Measurements from ENCODE around the gene POLN. TPM values are rescaled to one million over a fixed set of nuclear protein-coding genes. Genes with fewer than 3 reads are reported as not detected.

The POLN gene
- total and polyA plus RNA-seq, 3 experiments from 2014 or later = 0.55 to 1.6 (median 1.5) TPM

GRCh38 chr4:2085496-2085901, 156.4 kb downstream of the POLN start:
- peak in 1 of 5 donors; percentile 40 for DNase-seq
- H3K4me1 Mint-ChIP-seq = no peaks in the 10 kb centered on the region
- no peak overlapping the region for H3K4me3 ChIP-seq (ENCODE audit: low read length)
- CTCF ChIA-PET = no interaction called here
- POLR2A ChIA-PET = no interaction called here
- H3K4me3 Mint-ChIP-seq = no peak overlapping the region
- peaks cover 0 to 4% (median 1%) of the 10 kb centered on the region in 3 donors for H3K36me3 Mint-ChIP-seq
- no peak overlapping the region for H3K27ac ChIP-seq (ENCODE audit: low read depth, low read length)
- no peaks in the 10 kb centered on the region for H3K9me3 ChIP-seq (ENCODE audit: low read length)
- H3K27ac Mint-ChIP-seq = no peak overlapping the region
- H3K27me3 ChIP-seq (ENCODE audit: insufficient read depth, low read length, poor library complexity, severe bottlenecking) = no peaks in the 10 kb centered on the region
- H3K36me3 ChIP-seq (ENCODE audit: insufficient read depth, low read length) = no peaks in the 10 kb centered on the region
- peaks cover 0 to 6% (median 2%) of the 10 kb centered on the region in 5 donors for H3K9me3 Mint-ChIP-seq
- H3K4me1 ChIP-seq (ENCODE audit: insufficient read depth, low read length) = no peaks in the 10 kb centered on the region
- peaks cover 6 to 14% of the 10 kb centered on the region in 2 donors for H3K27me3 Mint-ChIP-seq

- POLR2A ChIA-PET = no interaction called here
- Histone ChIP-seq H3K9me3 (ENCODE audit: low read length) (no peaks in the 10 kb centered on the region), H3K36me3 (ENCODE audit: insufficient read depth, low read length) (no peaks in the 10 kb centered on the region), H3K4me3 (ENCODE audit: low read length) (no peak overlapping the region), H3K27ac (ENCODE audit: low read depth, low read length) (no peak overlapping the region), H3K27me3 (ENCODE audit: insufficient read depth, low read length, poor library complexity, severe bottlenecking) (no peaks in the 10 kb centered on the region), H3K4me1 (ENCODE audit: insufficient read depth, low read length) (no peaks in the 10 kb centered on the region)
- Mint-ChIP-seq H3K9me3 (peaks cover 0 to 6% (median 2%) of the 10 kb centered on the region in 5 donors), H3K4me1 (no peaks in the 10 kb centered on the region), H3K4me3 (no peak overlapping the region), H3K27ac (no peak overlapping the region), H3K27me3 (peaks cover 6 to 9% of the 10 kb centered on the region in 2 donors), H3K36me3 (peaks cover 0 to 4% (median 1%) of the 10 kb centered on the region in 3 donors)
- CTCF ChIA-PET = no interaction called here
- no peak for DNase-seq
These were observed 157.6 kb downstream of the POLN start for GRCh38 chr4:2084316-2084715.

- H3K4me3 ChIP-seq (ENCODE audit: low read length) = no peak overlapping the region
- H3K9me3 ChIP-seq (ENCODE audit: low read length) = no peaks in the 10 kb centered on the region
- no peak overlapping the region for H3K27ac ChIP-seq (ENCODE audit: low read depth, low read length)
- Mint-ChIP-seq H3K36me3 (peaks cover 0 to 4% (median 1%) of the 10 kb centered on the region in 3 donors), H3K27ac (no peak overlapping the region), H3K4me3 (no peak overlapping the region), H3K9me3 (peaks cover 0 to 6% (median 2%) of the 10 kb centered on the region in 5 donors), H3K27me3 (peaks cover 6 to 9% of the 10 kb centered on the region in 2 donors), H3K4me1 (no peaks in the 10 kb centered on the region)
- CTCF ChIA-PET = no interaction called here
- POLR2A ChIA-PET = no interaction called here
- H3K27me3 ChIP-seq (ENCODE audit: insufficient read depth, low read length, poor library complexity, severe bottlenecking) = no peaks in the 10 kb centered on the region
- DNase-seq = no peak
- no peaks in the 10 kb centered on the region for H3K36me3 ChIP-seq (ENCODE audit: insufficient read depth, low read length)
- no peaks in the 10 kb centered on the region for H3K4me1 ChIP-seq (ENCODE audit: insufficient read depth, low read length)
These were observed 158.1 kb downstream of the POLN start for GRCh38 chr4:2083826-2084160.

GRCh38 chr4:2083116-2083825, 158.7 kb downstream of the POLN start:
- Mint-ChIP-seq H3K36me3 (peaks cover 0 to 4% (median 1%) of the 10 kb centered on the region in 3 donors), H3K4me3 (no peak overlapping the region), H3K4me1 (no peaks in the 10 kb centered on the region), H3K27ac (peak overlapping the region in 2 of 8 donors; percentile 8 to 90), H3K9me3 (peaks cover 0 to 6% (median 2%) of the 10 kb centered on the region in 5 donors), H3K27me3 (peaks cover 6 to 9% of the 10 kb centered on the region in 2 donors)
- H3K4me1 ChIP-seq (ENCODE audit: insufficient read depth, low read length) = no peaks in the 10 kb centered on the region
- H3K27me3 ChIP-seq (ENCODE audit: insufficient read depth, low read length, poor library complexity, severe bottlenecking) = no peaks in the 10 kb centered on the region
- ChIA-PET POLR2A (no interaction called here), CTCF (no interaction called here)
- no peak overlapping the region for H3K27ac ChIP-seq (ENCODE audit: low read depth, low read length)
- no peak overlapping the region for H3K4me3 ChIP-seq (ENCODE audit: low read length)
- no peaks in the 10 kb centered on the region for H3K36me3 ChIP-seq (ENCODE audit: insufficient read depth, low read length)
- H3K9me3 ChIP-seq (ENCODE audit: low read length) = no peaks in the 10 kb centered on the region
- DNase-seq = no peak

- H3K4me3 ChIP-seq (ENCODE audit: low read length) = no peak overlapping the region
- Mint-ChIP-seq H3K4me3 (no peak overlapping the region), H3K27me3 (peaks cover 6 to 9% of the 10 kb centered on the region in 2 donors), H3K36me3 (peaks cover 0 to 3% (median 1%) of the 10 kb centered on the region in 3 donors), H3K9me3 (peaks cover 0 to 4% (median 2%) of the 10 kb centered on the region in 5 donors), H3K27ac (peak overlapping the region in 1 of 8 donors; percentile 58), H3K4me1 (no peaks in the 10 kb centered on the region)
- no peak for DNase-seq
- ChIA-PET CTCF (no interaction called here), POLR2A (no interaction called here)
- no peaks in the 10 kb centered on the region for H3K36me3 ChIP-seq (ENCODE audit: insufficient read depth, low read length)
- H3K4me1 ChIP-seq (ENCODE audit: insufficient read depth, low read length) = no peaks in the 10 kb centered on the region
- H3K27ac ChIP-seq (ENCODE audit: low read depth, low read length) = no peak overlapping the region
- no peaks in the 10 kb centered on the region for H3K9me3 ChIP-seq (ENCODE audit: low read length)
- no peaks in the 10 kb centered on the region for H3K27me3 ChIP-seq (ENCODE audit: insufficient read depth, low read length, poor library complexity, severe bottlenecking)
These were observed 159.3 kb downstream of the POLN start for GRCh38 chr4:2082627-2083026.

- H3K27ac ChIP-seq (ENCODE audit: low read depth, low read length) = no peak overlapping the region
- no peaks in the 10 kb centered on the region for H3K27me3 ChIP-seq (ENCODE audit: insufficient read depth, low read length, poor library complexity, severe bottlenecking)
- H3K27me3 Mint-ChIP-seq = peaks cover 4 to 7% of the 10 kb centered on the region in 2 donors
- no peaks in the 10 kb centered on the region for H3K9me3 ChIP-seq (ENCODE audit: low read length)
- H3K4me3 ChIP-seq (ENCODE audit: low read length) = no peak overlapping the region
- no peaks in the 10 kb centered on the region for H3K36me3 Mint-ChIP-seq
- peaks cover 0 to under 1% (median 0%) of the 10 kb centered on the region in 5 donors for H3K9me3 Mint-ChIP-seq
- no peaks in the 10 kb centered on the region for H3K4me1 Mint-ChIP-seq
- ChIA-PET POLR2A (no interaction called here), CTCF (no interaction called here)
- no peak for DNase-seq
- H3K36me3 ChIP-seq (ENCODE audit: insufficient read depth, low read length) = no peaks in the 10 kb centered on the region
- no peak overlapping the region for H3K27ac Mint-ChIP-seq
- H3K4me1 ChIP-seq (ENCODE audit: insufficient read depth, low read length) = no peaks in the 10 kb centered on the region
- no peak overlapping the region for H3K4me3 Mint-ChIP-seq
These were observed 159.8 kb downstream of the POLN start for GRCh38 chr4:2082118-2082517.

GRCh38 chr4:2081540-2081939, 160.4 kb downstream of the POLN start:
- ChIA-PET POLR2A (no interaction called here), CTCF (no interaction called here)
- H3K36me3 Mint-ChIP-seq = no peaks in the 10 kb centered on the region
- H3K27me3 Mint-ChIP-seq = peaks cover 4% of the 10 kb centered on the region in 2 donors
- DNase-seq = no peak
- H3K4me3 Mint-ChIP-seq = no peak overlapping the region
- Histone ChIP-seq H3K4me1 (ENCODE audit: insufficient read depth, low read length) (no peaks in the 10 kb centered on the region), H3K4me3 (ENCODE audit: low read length) (no peak overlapping the region), H3K36me3 (ENCODE audit: insufficient read depth, low read length) (no peaks in the 10 kb centered on the region), H3K9me3 (ENCODE audit: low read length) (no peaks in the 10 kb centered on the region), H3K27me3 (ENCODE audit: insufficient read depth, low read length, poor library complexity, severe bottlenecking) (no peaks in the 10 kb centered on the region), H3K27ac (ENCODE audit: low read depth, low read length) (no peak overlapping the region)
- no peaks in the 10 kb centered on the region for H3K4me1 Mint-ChIP-seq
- no peaks in the 10 kb centered on the region for H3K9me3 Mint-ChIP-seq
- H3K27ac Mint-ChIP-seq = peak overlapping the region in 1 of 8 donors; percentile 77

- H3K4me3 Mint-ChIP-seq = no peak overlapping the region
- POLR2A ChIA-PET = no interaction called here
- no peaks in the 10 kb centered on the region for H3K36me3 ChIP-seq (ENCODE audit: insufficient read depth, low read length)
- DNase-seq = peak in 1 of 5 donors; percentile 33
- no peak overlapping the region for H3K4me3 ChIP-seq (ENCODE audit: low read length)
- no peaks in the 10 kb centered on the region for H3K9me3 Mint-ChIP-seq
- H3K9me3 ChIP-seq (ENCODE audit: low read length) = no peaks in the 10 kb centered on the region
- CTCF ChIA-PET = no interaction called here
- H3K27me3 Mint-ChIP-seq = peaks cover under 1 to 2% of the 10 kb centered on the region in 2 donors
- H3K4me1 ChIP-seq (ENCODE audit: insufficient read depth, low read length) = no peaks in the 10 kb centered on the region
- no peak overlapping the region for H3K27ac ChIP-seq (ENCODE audit: low read depth, low read length)
- no peak overlapping the region for H3K27ac Mint-ChIP-seq
- H3K27me3 ChIP-seq (ENCODE audit: insufficient read depth, low read length, poor library complexity, severe bottlenecking) = no peaks in the 10 kb centered on the region
- H3K4me1 Mint-ChIP-seq = no peaks in the 10 kb centered on the region
- H3K36me3 Mint-ChIP-seq = no peaks in the 10 kb centered on the region
These were observed 161.3 kb downstream of the POLN start for GRCh38 chr4:2080429-2081300.

Data from CD8-positive, alpha-beta memory T cell (primary cell).